Neural crest cell (in vitro differentiated cells): ENCODE data around the gene BRCA2. TPM values are rescaled to one million over a fixed set of nuclear protein-coding genes. Genes with fewer than 3 reads are reported as not detected.

Source experiments
- DNase-seq: peaks from one replicate; pipeline ENCODE4 v3.0.0; 2021; ENCODE audit warnings: low read depth, mixed read lengths, low spot score
- H3K27ac Mint-ChIP-seq: one replicate; pipeline ENCODE4 v1.8.0; 2021; ENCODE audit warnings: mild to moderate bottlenecking, mixed read lengths; ENCODE audit not compliant: unreplicated experiment
- H3K27me3 Mint-ChIP-seq: 2 replicates; pipeline ENCODE4 v1.8.0; 2021; ENCODE audit warnings: low read depth, mild to moderate bottlenecking, mixed read lengths
- H3K36me3 Mint-ChIP-seq: 2 replicates; pipeline ENCODE4 v1.8.0; 2021; ENCODE audit warnings: low read depth, mild to moderate bottlenecking, mixed read lengths
- H3K4me1 Mint-ChIP-seq: 2 replicates; pipeline ENCODE4 v1.8.0; 2021; ENCODE audit warnings: mixed read lengths
- H3K4me3 Mint-ChIP-seq: one replicate; pipeline ENCODE4 v1.8.0; 2021; ENCODE audit warnings: mild to moderate bottlenecking, mixed read lengths
- H3K9me3 Mint-ChIP-seq: 2 replicates; pipeline ENCODE4 v1.8.0; 2021; ENCODE audit warnings: mixed read lengths
- CTCF ChIP-seq: fragments of 200-600 bp; sonication (generic); conservative IDR thresholded peaks from 2 replicates; pipeline ENCODE4 v1.5.0; 2021; ENCODE audit warnings: antibody characterized with exemption, mild to moderate bottlenecking
- total RNA-seq: library from RNA; stranded (reverse); gene quantifications from 2 replicates; pipeline ENCODE4 v1.2.1, GENCODE V29; 2021

Gene BRCA2
- total RNA-seq, 1 donor from 2014 or later = 26.4 TPM

GRCh38 chr13:32302461-32302860 is 12.8 kb upstream of the BRCA2 start:
- TF ChIP-seq CTCF = no peak
- no peak for DNase-seq
- H3K36me3 Mint-ChIP-seq = no peaks in the 10 kb centered on the region
- H3K4me3 Mint-ChIP-seq = no peak overlapping the region
- H3K9me3 Mint-ChIP-seq = no peaks in the 10 kb centered on the region
- H3K27me3 Mint-ChIP-seq = no peaks in the 10 kb centered on the region
- no peak overlapping the region for H3K27ac Mint-ChIP-seq
- H3K4me1 Mint-ChIP-seq = no peaks in the 10 kb centered on the region

- H3K9me3 Mint-ChIP-seq = no peaks in the 10 kb centered on the region
- no peaks in the 10 kb centered on the region for H3K4me1 Mint-ChIP-seq
Observed at GRCh38 chr13:32305646-32306045, 9.7 kb upstream of the BRCA2 start.

GRCh38 chr13:32309312-32310133 is 5.8 kb upstream of the BRCA2 start:
- Mint-ChIP-seq H3K9me3 (no peaks in the 10 kb centered on the region), H3K4me3 (no peak overlapping the region), H3K27ac (no peak overlapping the region), H3K27me3 (no peaks in the 10 kb centered on the region), H3K36me3 (no peaks in the 10 kb centered on the region), H3K4me1 (peaks cover under 1% of the 10 kb centered on the region)
- TF ChIP-seq CTCF = no peak
- no peak for DNase-seq

More at GRCh38 chr13:32305646-32306045, 9.7 kb upstream of the BRCA2 start:
- Mint-ChIP-seq H3K36me3 (no peaks in the 10 kb centered on the region), H3K4me3 (no peak overlapping the region), H3K27me3 (no peaks in the 10 kb centered on the region), H3K27ac (no peak overlapping the region)
- TF ChIP-seq CTCF = no peak
- DNase-seq = no peak

- Mint-ChIP-seq H3K27ac (no peak overlapping the region), H3K27me3 (no peaks in the 10 kb centered on the region), H3K4me3 (peak overlapping the region; percentile 65), H3K4me1 (peaks cover 8% of the 10 kb centered on the region), H3K9me3 (no peaks in the 10 kb centered on the region), H3K36me3 (no peaks in the 10 kb centered on the region)
- peak; percentile 82 for TF ChIP-seq CTCF
- peak; percentile 26 for DNase-seq
Observed at GRCh38 chr13:32310134-32310706, 5.1 kb upstream of the BRCA2 start.

GRCh38 chr13:32311188-32311897 is 4.0 kb upstream of the BRCA2 start:
- no peak for TF ChIP-seq CTCF
- Mint-ChIP-seq H3K27ac (no peak overlapping the region), H3K4me1 (peaks cover 17% of the 10 kb centered on the region), H3K36me3 (no peaks in the 10 kb centered on the region), H3K9me3 (no peaks in the 10 kb centered on the region), H3K4me3 (no peak overlapping the region), H3K27me3 (no peaks in the 10 kb centered on the region)
- no peak for DNase-seq
